K562 (cell line): ENCODE measurements around the gene SGSM2.

ENCODE experiments used
- CREB1 ChIP-seq, 2 experiments: sonication (generic) in 1 of 2; formaldehyde crosslinking in 1 of 2; IDR thresholded peaks; 2 replicates each; pipeline versions ENCODE4 v1.6.1 to v1.8.0; 2012 to 2022; ENCODE audit warnings: inconsistent platforms in 1 of 2, mild to moderate bottlenecking in 1 of 2, missing genetic modification reagents in 1 of 2, moderate library complexity in 1 of 2
- CTCF ChIP-seq, 3 experiments: IDR thresholded peaks in 2 of 3; conservative IDR thresholded peaks in 1 of 3; 2 replicates each; pipeline ENCODE4 v1.5.1; 2011 to 2012; ENCODE audit warnings: low read length in 3 of 3, mild to moderate bottlenecking in 3 of 3, control low read depth in 2 of 3, improper control_type of control experiment in 1 of 3, inconsistent platforms in 1 of 3, low read depth in 1 of 3, mixed read lengths in 1 of 3, moderate library complexity in 1 of 3; ENCODE audit not compliant: insufficient read depth in 2 of 3
- KDM1A ChIP-seq, 2 experiments: fragments of 450-650 bp; IDR thresholded peaks; 2 replicates each; pipeline ENCODE4 v1.6.1; 2016; ENCODE audit warnings: mild to moderate bottlenecking in 2 of 2
- POLR2A ChIP-seq: fragments of 450-650 bp; conservative IDR thresholded peaks from 2 replicates; pipeline ENCODE4 v1.6.1; 2016
- POLR2AphosphoS5 ChIP-seq: IDR thresholded peaks from 2 replicates; pipeline ENCODE4 v1.6.1; 2011; ENCODE audit warnings: mild to moderate bottlenecking, low read depth, low read length, moderate library complexity; ENCODE audit not compliant: control insufficient read depth, insufficient read depth
- POLR2G ChIP-seq: fragments of 200-400 bp; formaldehyde crosslinking; IDR thresholded peaks from 2 replicates; pipeline ENCODE4 v1.6.1; 2017; ENCODE audit warnings: low read depth, mild to moderate bottlenecking, antibody characterized with exemption, low read length, moderate library complexity
- SIN3A ChIP-seq, 2 experiments: fragments of 150-350 bp in 1 of 2; IDR thresholded peaks; 2 replicates each; pipeline ENCODE4 v1.6.1; 2011 to 2016; ENCODE audit warnings: borderline replicate concordance in 2 of 2, low read depth in 2 of 2, low read length in 2 of 2, mild to moderate bottlenecking in 2 of 2, moderate library complexity in 2 of 2; ENCODE audit not compliant: control insufficient read depth in 1 of 2
- TAF7 ChIP-seq: fragments of 450-650 bp; IDR thresholded peaks from 2 replicates; pipeline ENCODE4 v1.6.1; 2016; ENCODE audit warnings: missing genetic modification characterization, missing compliant biosample characterization
- ZBTB1 ChIP-seq: sonication (generic); formaldehyde crosslinking; IDR thresholded peaks from 2 replicates; pipeline ENCODE4 v1.8.1; 2023; ENCODE audit warnings: missing genetic modification reagents, low read depth, mild to moderate bottlenecking, borderline replicate concordance
- ZNF263 ChIP-seq: sonication (generic); formaldehyde crosslinking; IDR thresholded peaks from 2 replicates; pipeline ENCODE4 v1.8.0; 2022; ENCODE audit warnings: mild to moderate bottlenecking, missing genetic modification reagents, borderline replicate concordance
- ZNF318 ChIP-seq, 2 experiments: fragments of 450-650 bp; IDR thresholded peaks; 2 replicates each; pipeline ENCODE4 v1.6.1; 2016; ENCODE audit warnings: mild to moderate bottlenecking in 2 of 2, borderline replicate concordance in 1 of 2, low read depth in 1 of 2, moderate library complexity in 1 of 2
- ZNF551 ChIP-seq: fragments of 250-450 bp; sonication (Bioruptor Pico); IDR thresholded peaks from 2 replicates; pipeline ENCODE4 v1.5.0; 2021; ENCODE audit warnings: mild to moderate bottlenecking, moderate library complexity

GRCh38 chr17:2396192-2396567, 58.9 kb downstream of the SGSM2 start:
- no peak for TF ChIP-seq ZBTB1 (CRISPR knock-in tag)
- no peak for TF ChIP-seq SIN3A (IDR thresholded peaks at IDR 0.05; ENCODE audit: borderline replicate concordance in 2 of 2, control insufficient read depth in 1 of 2, low read depth in 2 of 2, low read length in 2 of 2)
- no peak for TF ChIP-seq POLR2A
- TF ChIP-seq CTCF (IDR thresholded peaks at IDR 0.05 in 2 of 3, conservative IDR thresholded peaks at IDR 0.05 in 1 of 3; ENCODE audit: insufficient read depth in 2 of 3, low read depth in 1 of 3, low read length in 3 of 3): no peak
- no peak for TF ChIP-seq ZNF318 (IDR thresholded peaks at IDR 0.05; ENCODE audit: borderline replicate concordance in 1 of 2, low read depth in 1 of 2)
- TF ChIP-seq CREB1 (IDR thresholded peaks at IDR 0.05): no peak
- TF ChIP-seq CREB1 (CRISPR knock-in tag; IDR thresholded peaks at IDR 0.05): no peak
- no peak for TF ChIP-seq POLR2AphosphoS5
- no peak for TF ChIP-seq ZNF263 (CRISPR knock-in tag)
- no peak for TF ChIP-seq KDM1A (IDR thresholded peaks at IDR 0.05)
- TF ChIP-seq TAF7 (tag): no peak
- TF ChIP-seq ZNF551 (CRISPR knock-in tag): no peak
- TF ChIP-seq POLR2G: no peak
